ENCODE measurements around the gene SIX3.

- no peak for TF ChIP-seq POLR2AphosphoS5 (IDR thresholded peaks at IDR 0.05; ENCODE audit: low read depth)
- TF ChIP-seq GABPA (IDR thresholded peaks at IDR 0.05; ENCODE audit: low read depth), result no peak
- TF ChIP-seq CTCF (IDR thresholded peaks at IDR 0.05; ENCODE audit: insufficient read depth, low read length), result no peak
Measured at GRCh38 chr2:44947028-44947375, 5.5 kb downstream of the SIX3 start.

Measured in HL-60 (cell line).